22Rv1 (cell line): ENCODE measurements around the gene PISD.

Source experiments
- ZFX ChIP-seq: fragments of 450-650 bp; IDR thresholded peaks from 2 replicates; pipeline ENCODE4 v1.6.1; 2017; ENCODE audit warnings: antibody characterized with exemption, borderline replicate concordance
- TF ChIP-seq, protein P1 (sequence below): fragments of 450-650 bp; IDR thresholded peaks from 2 replicates; pipeline ENCODE4 v1.5.1; 2017; ENCODE audit warnings: mild to moderate bottlenecking

DNA sequence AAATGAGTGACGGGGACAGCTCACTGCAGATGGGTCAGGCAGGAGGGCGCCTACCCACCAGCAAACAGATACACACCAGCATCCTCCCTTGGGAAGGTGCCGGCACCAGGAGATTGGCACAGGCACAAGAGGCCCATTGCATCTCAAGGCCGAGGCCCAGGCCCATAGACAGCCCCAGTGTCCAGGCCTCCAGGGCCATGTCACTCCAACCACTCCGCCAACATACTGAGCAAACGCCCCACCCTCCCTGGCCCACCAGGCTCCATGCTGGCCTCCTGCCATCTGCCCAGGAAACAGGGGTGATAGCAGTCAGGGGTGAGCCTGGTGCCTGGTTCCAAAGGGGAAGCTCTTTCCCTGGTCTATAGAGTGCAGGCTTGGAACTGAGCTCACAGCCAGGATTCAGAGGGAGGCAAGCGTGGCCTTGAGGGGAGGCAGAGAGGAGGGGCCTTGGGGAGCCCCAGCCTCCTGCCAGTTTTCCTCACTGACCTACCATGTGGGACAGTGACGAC, 34.7 kb downstream of the PISD start:
- TF ChIP-seq, protein P1, sequence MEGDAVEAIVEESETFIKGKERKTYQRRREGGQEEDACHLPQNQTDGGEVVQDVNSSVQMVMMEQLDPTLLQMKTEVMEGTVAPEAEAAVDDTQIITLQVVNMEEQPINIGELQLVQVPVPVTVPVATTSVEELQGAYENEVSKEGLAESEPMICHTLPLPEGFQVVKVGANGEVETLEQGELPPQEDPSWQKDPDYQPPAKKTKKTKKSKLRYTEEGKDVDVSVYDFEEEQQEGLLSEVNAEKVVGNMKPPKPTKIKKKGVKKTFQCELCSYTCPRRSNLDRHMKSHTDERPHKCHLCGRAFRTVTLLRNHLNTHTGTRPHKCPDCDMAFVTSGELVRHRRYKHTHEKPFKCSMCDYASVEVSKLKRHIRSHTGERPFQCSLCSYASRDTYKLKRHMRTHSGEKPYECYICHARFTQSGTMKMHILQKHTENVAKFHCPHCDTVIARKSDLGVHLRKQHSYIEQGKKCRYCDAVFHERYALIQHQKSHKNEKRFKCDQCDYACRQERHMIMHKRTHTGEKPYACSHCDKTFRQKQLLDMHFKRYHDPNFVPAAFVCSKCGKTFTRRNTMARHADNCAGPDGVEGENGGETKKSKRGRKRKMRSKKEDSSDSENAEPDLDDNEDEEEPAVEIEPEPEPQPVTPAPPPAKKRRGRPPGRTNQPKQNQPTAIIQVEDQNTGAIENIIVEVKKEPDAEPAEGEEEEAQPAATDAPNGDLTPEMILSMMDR = no peak
- TF ChIP-seq ZFX = no peak
